Endothelial cell of umbilical vein (primary cell): Measurements from ENCODE around the gene PCMTD2.

Source experiments
- CTCF ChIP-seq, 2 donors: IDR thresholded peaks; 1 replicate in 1 of 2; 2 replicates in 1 of 2; pipeline ENCODE4 v1.5.1; 2011; ENCODE audit warnings: low read length in 2 of 2, mild to moderate bottlenecking in 2 of 2, moderate library complexity in 2 of 2, control low read depth in 1 of 2, inconsistent platforms in 1 of 2, low read depth in 1 of 2; ENCODE audit not compliant: insufficient read depth in 1 of 2; ENCODE audit errors: extremely low read depth in 1 of 2
- FOS ChIP-seq: IDR thresholded peaks from 2 replicates; pipeline ENCODE4 v1.6.1; 2011; ENCODE audit warnings: mild to moderate bottlenecking, low read length, moderate library complexity, borderline replicate concordance; ENCODE audit not compliant: insufficient read depth
- MAX ChIP-seq: IDR thresholded peaks from 2 replicates; pipeline ENCODE4 v1.6.1; 2011; ENCODE audit not compliant: insufficient read depth, insufficient read length
- POLR2A ChIP-seq: IDR thresholded peaks from 2 replicates; pipeline ENCODE4 v1.6.1; 2012; ENCODE audit warnings: low read depth, mild to moderate bottlenecking, control low read depth, low read length
- POLR2AphosphoS5 ChIP-seq: IDR thresholded peaks from 2 replicates; pipeline ENCODE4 v1.6.1; 2012; ENCODE audit warnings: low read depth, mild to moderate bottlenecking, control low read depth, low read length, moderate library complexity; ENCODE audit not compliant: insufficient read depth

DNA sequence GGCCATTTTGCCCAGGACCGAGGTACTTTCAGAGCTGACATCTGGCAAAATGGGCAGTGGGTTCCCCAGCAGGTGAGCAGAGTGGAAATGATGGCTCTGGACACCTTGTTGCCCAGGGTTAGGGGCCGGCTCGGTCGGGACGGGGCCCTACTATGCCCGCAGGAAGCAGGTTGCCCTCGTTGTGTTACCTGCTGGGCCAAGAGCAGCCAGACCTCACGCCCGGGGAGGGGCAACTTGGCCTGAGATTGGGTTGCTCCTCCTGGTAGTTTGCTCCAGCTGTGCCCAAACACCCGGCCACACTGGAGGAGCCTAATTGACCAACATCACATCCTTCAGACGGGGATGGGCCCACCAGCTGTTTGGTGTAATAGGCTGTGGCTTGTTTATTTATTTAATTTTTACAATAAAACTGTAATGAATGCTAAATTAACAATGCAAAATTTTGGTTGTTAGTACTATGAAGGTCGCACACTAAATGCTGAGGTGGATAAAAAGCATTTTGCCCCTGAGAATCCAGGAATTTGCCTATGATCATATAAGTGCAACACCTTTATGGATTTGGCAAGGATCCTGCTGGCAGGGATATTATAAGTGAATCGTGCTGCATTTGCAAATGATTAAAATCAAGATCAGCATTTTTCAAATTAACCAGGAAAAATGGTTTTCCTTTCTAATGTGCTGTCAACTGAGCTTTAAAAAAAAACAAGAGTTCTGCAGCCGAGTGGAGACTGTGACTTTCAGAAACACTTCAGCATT, 26.6 kb upstream of the PCMTD2 start:
- no peak for TF ChIP-seq POLR2A
- TF ChIP-seq CTCF (IDR thresholded peaks at IDR 0.05; ENCODE audit: extremely low read depth in 1 of 2, insufficient read depth in 1 of 2, low read depth in 1 of 2, low read length in 2 of 2), result no peak
- TF ChIP-seq FOS, result no peak
- TF ChIP-seq POLR2AphosphoS5, result no peak
- no peak for TF ChIP-seq MAX
